Measurements from ENCODE around the gene VPS51. TPM values are rescaled to one million over a fixed set of nuclear protein-coding genes. Genes with fewer than 3 reads are reported as not detected.

VPS51 gene
- total and polyA plus RNA-seq, 4 donors: 73.0 to 191 (median 111) TPM

DNA sequence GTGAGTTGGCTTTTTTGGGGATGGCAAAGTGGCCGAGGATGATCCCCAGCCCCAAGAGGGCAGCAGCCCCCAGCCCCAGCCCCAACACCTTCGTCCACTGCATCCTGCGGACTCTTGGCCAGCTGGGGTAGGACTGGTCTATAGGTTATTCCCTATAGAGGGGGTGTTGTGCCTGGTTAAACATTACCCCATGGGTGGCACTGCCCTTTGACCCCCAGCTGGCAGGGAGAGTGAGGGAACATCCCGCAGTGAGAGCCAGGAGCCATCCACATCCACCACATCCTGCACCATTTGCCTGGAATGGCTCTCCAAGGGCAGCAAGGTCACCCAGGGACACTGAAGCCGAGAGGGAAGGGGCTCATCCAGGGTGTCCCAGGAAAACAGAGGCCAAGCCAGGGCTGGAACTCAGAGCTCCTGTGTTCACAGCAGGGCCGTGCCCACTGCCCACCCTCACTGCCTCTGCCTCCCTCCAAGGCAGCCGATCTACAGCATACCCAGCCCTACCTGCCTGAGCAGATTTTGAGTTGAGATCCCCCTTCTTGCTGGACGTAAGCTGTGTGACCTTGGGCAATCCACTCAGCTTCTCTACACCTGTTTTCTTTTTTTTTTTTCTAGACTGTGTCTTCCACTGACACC lies 37.5 kb upstream of the VPS51 start, which contains the start of gene NAALADL1:
TSS of gene NAALADL1 (minus strand) at position 135 of the 636 bp plus-strand sequence. CDS start at position 103, 32 bp downstream.
- H3K4me3 ChIP-seq (ENCODE audit: low read length in 2 of 2): no peak within 1 kb of the TSS
- H3K9me3 ChIP-seq (ENCODE audit: control insufficient read depth, low read length): no peaks in the 10 kb centered on the region
- H3K36me3 ChIP-seq (ENCODE audit: control insufficient read depth in 1 of 2, insufficient read depth in 2 of 2, low read length in 1 of 2): no peaks in the 10 kb centered on the region
- DNase-seq (no peak), ATAC-seq (ENCODE audit: low FRiP score) (no peak)
- intact Hi-C loops (cut with DNase I): no loop called here
- WGBS, 2 donors: 80 to 81% methylated on average over 8 of the region's 8 CpGs
- no peaks in the 10 kb centered on the region for H3K4me1 ChIP-seq (ENCODE audit: control insufficient read depth in 1 of 2, insufficient read depth in 2 of 2, low read length in 2 of 2)
- no peaks in the 10 kb centered on the region for H3K27me3 ChIP-seq (ENCODE audit: control insufficient read depth in 1 of 2, insufficient read depth in 2 of 2, low read length in 1 of 2)
- no peak within 1 kb of the TSS for H3K27ac ChIP-seq (ENCODE audit: low read depth in 1 of 2, low read length in 2 of 2)

DNA sequence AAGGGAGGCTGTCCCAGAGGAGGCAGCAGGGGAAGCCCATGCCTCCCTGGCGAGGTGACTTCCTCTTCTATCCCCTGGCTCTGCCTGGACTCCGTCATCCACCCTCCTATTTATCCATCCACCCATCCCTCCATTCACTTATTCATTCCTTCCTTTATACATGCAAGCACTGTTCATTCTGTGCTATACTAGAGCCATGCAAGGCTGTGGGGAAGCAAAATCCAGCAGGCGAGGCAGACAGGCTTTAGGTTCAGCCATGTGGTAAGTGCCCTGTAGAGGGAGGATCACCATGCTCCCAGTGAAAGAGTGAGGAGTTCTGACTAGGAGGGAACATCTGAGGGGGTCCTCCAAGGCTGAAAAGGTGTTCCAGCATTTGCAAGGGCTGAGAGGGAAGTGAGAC lies 36.5 kb upstream of the VPS51 start:
- WGBS, 2 donors: 37 to 59% methylated on average over 3 of the region's 3 CpGs
- ATAC-seq (ENCODE audit: low FRiP score) (no peak), DNase-seq (no peak)
- Histone ChIP-seq H3K27me3 (ENCODE audit: control insufficient read depth in 1 of 2, insufficient read depth in 2 of 2, low read length in 1 of 2) (no peaks in the 10 kb centered on the region), H3K9me3 (ENCODE audit: control insufficient read depth, low read length) (no peaks in the 10 kb centered on the region), H3K27ac (ENCODE audit: low read depth in 1 of 2, low read length in 2 of 2) (no peak overlapping the region), H3K36me3 (ENCODE audit: control insufficient read depth in 1 of 2, insufficient read depth in 2 of 2, low read length in 1 of 2) (no peaks in the 10 kb centered on the region), H3K4me1 (ENCODE audit: control insufficient read depth in 1 of 2, insufficient read depth in 2 of 2, low read length in 2 of 2) (no peaks in the 10 kb centered on the region), H3K4me3 (ENCODE audit: low read length in 2 of 2) (no peak overlapping the region)
- intact Hi-C loops (cut with DNase I): no loop called here

DNA sequence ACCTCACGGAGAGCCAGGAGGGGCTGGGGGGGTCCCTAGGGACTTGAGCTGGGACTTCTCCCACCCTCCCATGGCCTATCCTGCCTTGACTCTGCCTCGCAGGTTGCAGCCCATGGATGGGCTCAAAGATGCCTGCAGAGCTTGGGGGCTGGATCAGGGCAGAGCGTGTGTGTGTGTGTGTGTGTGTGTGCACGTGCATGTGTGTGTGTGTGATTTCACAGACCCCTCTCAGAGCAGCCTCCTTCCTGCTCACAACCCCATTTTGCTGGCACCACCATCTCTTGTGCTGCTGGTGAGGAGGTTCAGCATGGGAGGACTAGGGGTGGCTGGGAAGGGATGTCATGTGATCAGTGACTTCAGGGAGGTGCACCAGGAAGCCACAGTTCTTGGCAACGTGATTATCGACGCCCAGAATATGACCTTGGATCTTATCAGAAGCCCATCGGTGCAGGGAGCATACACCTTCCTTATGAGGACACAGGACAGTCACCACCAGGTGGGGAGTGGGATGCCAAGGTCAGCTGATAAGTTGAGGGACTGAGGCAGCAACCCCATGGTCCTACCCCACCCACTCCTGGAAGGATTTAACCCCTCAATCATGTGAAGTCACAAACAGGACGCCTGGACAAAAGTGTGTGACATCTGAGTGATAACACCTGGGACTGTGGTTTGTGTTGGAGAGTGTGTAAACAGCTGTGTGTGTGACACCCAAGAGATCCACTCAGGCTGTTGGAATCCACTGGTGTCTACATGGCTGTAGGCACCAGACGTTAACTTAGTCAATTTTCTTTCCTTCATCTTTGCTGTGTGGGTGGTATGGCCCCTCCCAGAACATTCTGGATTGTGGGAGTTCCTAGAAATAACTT lies 35.8 kb upstream of the VPS51 start:
- Histone ChIP-seq H3K9me3 (ENCODE audit: control insufficient read depth, low read length) (no peaks in the 10 kb centered on the region), H3K36me3 (ENCODE audit: control insufficient read depth in 1 of 2, insufficient read depth in 2 of 2, low read length in 1 of 2) (no peaks in the 10 kb centered on the region), H3K27ac (ENCODE audit: low read depth in 1 of 2, low read length in 2 of 2) (no peak overlapping the region), H3K27me3 (ENCODE audit: control insufficient read depth in 1 of 2, insufficient read depth in 2 of 2, low read length in 1 of 2) (no peaks in the 10 kb centered on the region), H3K4me3 (ENCODE audit: low read length in 2 of 2) (no peak overlapping the region), H3K4me1 (ENCODE audit: control insufficient read depth in 1 of 2, insufficient read depth in 2 of 2, low read length in 2 of 2) (no peaks in the 10 kb centered on the region)
- DNase-seq (no peak), ATAC-seq (ENCODE audit: low FRiP score) (no peak)
- intact Hi-C loops (cut with DNase I): no loop called here
- 56 to 61% methylated on average over 10 of the region's 10 CpGs for WGBS, 2 donors

DNA sequence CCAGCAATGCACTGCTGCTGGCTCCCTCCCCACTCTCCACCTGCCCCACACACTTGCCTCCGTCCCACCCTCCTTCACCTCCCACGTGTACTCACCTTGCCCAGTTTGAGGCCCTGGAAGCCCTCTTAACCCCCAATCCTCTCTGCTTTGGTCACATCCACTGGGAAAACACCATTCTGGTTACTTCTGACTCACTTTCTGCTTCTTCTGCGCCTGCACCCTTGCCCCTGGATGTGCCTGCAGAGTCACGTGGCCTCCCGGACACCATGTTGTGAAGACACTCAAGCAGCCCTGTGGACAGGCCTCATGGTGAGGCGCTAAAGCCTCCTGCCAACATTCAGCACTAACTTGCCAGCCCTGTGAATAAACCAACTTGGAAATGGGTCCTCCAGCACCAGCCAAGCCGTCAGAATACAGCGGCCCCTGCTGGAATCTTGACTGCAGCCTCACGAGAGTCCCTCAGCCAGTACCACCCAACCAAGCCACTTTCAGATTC lies 35.1 kb upstream of the VPS51 start:
- H3K27me3 ChIP-seq (ENCODE audit: control insufficient read depth in 1 of 2, insufficient read depth in 2 of 2, low read length in 1 of 2): no peaks in the 10 kb centered on the region
- intact Hi-C loops (cut with DNase I): no loop called here
- H3K4me3 ChIP-seq (ENCODE audit: low read length in 2 of 2): no peak overlapping the region
- H3K4me1 ChIP-seq (ENCODE audit: control insufficient read depth in 1 of 2, insufficient read depth in 2 of 2, low read length in 2 of 2): no peaks in the 10 kb centered on the region
- no peaks in the 10 kb centered on the region for H3K36me3 ChIP-seq (ENCODE audit: control insufficient read depth in 1 of 2, insufficient read depth in 2 of 2, low read length in 1 of 2)
- DNase-seq (no peak), ATAC-seq (ENCODE audit: low FRiP score) (no peak)
- WGBS, 2 donors: 60 to 62% methylated on average over 9 of the region's 9 CpGs
- H3K9me3 ChIP-seq (ENCODE audit: control insufficient read depth, low read length): no peaks in the 10 kb centered on the region
- H3K27ac ChIP-seq (ENCODE audit: low read depth in 1 of 2, low read length in 2 of 2): no peak overlapping the region

DNA sequence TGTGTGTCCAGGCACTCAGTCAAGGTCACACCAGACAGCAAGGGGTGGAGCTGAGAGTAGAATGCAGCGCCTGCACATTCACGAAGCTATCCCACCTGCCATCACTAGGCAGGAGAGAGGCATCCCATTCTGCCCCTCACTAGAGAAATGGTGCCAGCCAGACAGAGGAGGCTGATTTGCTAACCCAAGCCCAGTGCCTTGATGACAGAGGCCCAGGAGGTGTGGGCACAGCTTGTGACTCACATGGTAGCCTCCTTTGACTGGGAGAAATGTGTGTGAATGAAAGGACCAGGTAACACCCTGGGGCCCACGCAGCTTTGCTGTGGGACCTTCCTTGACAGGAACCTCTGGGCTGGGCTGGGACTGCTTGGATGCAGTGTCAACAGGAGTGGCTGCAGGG lies 32.5 kb upstream of the VPS51 start:
- ATAC-seq (ENCODE audit: low FRiP score) (no peak), DNase-seq (no peak)
- Histone ChIP-seq H3K4me3 (ENCODE audit: low read length in 2 of 2) (no peak overlapping the region), H3K9me3 (ENCODE audit: control insufficient read depth, low read length) (no peaks in the 10 kb centered on the region), H3K27me3 (ENCODE audit: control insufficient read depth in 1 of 2, insufficient read depth in 2 of 2, low read length in 1 of 2) (no peaks in the 10 kb centered on the region), H3K36me3 (ENCODE audit: control insufficient read depth in 1 of 2, insufficient read depth in 2 of 2, low read length in 1 of 2) (no peaks in the 10 kb centered on the region), H3K4me1 (ENCODE audit: control insufficient read depth in 1 of 2, insufficient read depth in 2 of 2, low read length in 2 of 2) (no peaks in the 10 kb centered on the region), H3K27ac (ENCODE audit: low read depth in 1 of 2, low read length in 2 of 2) (no peak overlapping the region)
- WGBS, 2 donors: 63 to 81% methylated on average over 3 of the region's 3 CpGs
- intact Hi-C loops (cut with DNase I): no loop called here

DNA sequence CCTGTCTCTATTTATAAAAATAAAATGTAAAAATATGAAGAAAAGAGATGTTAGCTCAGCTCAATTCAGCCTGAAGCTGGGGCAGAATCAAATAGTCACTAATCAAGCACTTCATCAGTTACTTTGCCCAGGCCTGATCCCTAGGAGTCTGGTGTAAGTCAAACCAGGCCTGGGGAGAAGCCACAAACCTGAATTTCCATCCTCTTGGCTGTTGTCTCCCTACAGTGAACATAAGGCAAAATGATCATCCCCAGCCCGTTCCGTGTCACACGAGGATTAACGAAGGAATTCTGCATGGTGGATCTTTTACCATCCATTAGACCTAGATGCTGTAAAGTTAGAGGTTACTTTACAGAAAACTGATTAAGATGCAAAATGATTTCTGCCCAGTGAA lies 31.2 kb upstream of the VPS51 start:
- Histone ChIP-seq H3K27ac (ENCODE audit: low read depth in 1 of 2, low read length in 2 of 2) (no peak overlapping the region), H3K4me1 (ENCODE audit: control insufficient read depth in 1 of 2, insufficient read depth in 2 of 2, low read length in 2 of 2) (no peaks in the 10 kb centered on the region), H3K9me3 (ENCODE audit: control insufficient read depth, low read length) (no peaks in the 10 kb centered on the region), H3K36me3 (ENCODE audit: control insufficient read depth in 1 of 2, insufficient read depth in 2 of 2, low read length in 1 of 2) (no peaks in the 10 kb centered on the region), H3K4me3 (ENCODE audit: low read length in 2 of 2) (no peak overlapping the region), H3K27me3 (ENCODE audit: control insufficient read depth in 1 of 2, insufficient read depth in 2 of 2, low read length in 1 of 2) (no peaks in the 10 kb centered on the region)
- 82 to 88% methylated on average over 4 of the region's 4 CpGs for WGBS, 2 donors
- no peak for DNase-seq
- ATAC-seq (ENCODE audit: low FRiP score): no peak
- intact Hi-C loops (cut with DNase I): no loop called here

DNA sequence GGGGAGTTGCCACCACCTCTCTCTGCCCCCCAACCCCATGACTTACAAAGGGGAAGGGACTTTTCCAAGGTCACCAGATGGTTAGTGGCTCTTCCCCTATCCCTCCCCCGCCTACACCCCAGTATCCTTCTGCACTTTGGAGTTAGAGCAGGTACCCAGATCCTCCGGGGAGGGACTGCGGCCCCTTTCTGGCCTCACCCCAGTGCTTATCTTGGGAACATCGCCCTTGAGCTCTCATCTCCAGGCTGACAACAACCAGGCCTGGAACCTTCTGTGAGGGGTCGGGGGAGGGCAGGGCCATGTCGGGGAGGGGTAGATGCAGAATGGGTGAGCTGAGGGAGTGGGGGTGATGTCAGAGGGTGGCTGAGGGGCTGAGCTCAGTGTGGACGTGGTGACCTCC lies 30.2 kb upstream of the VPS51 start:
- 75 to 85% methylated on average over 7 of the region's 7 CpGs for WGBS, 2 donors
- H3K36me3 ChIP-seq (ENCODE audit: control insufficient read depth in 1 of 2, insufficient read depth in 2 of 2, low read length in 1 of 2): no peaks in the 10 kb centered on the region
- H3K9me3 ChIP-seq (ENCODE audit: control insufficient read depth, low read length): no peaks in the 10 kb centered on the region
- intact Hi-C loops (cut with DNase I): no loop called here
- H3K4me1 ChIP-seq (ENCODE audit: control insufficient read depth in 1 of 2, insufficient read depth in 2 of 2, low read length in 2 of 2): no peaks in the 10 kb centered on the region
- no peaks in the 10 kb centered on the region for H3K27me3 ChIP-seq (ENCODE audit: control insufficient read depth in 1 of 2, insufficient read depth in 2 of 2, low read length in 1 of 2)
- DNase-seq (no peak), ATAC-seq (ENCODE audit: low FRiP score) (no peak)
- no peak overlapping the region for H3K27ac ChIP-seq (ENCODE audit: low read depth in 1 of 2, low read length in 2 of 2)
- H3K4me3 ChIP-seq (ENCODE audit: low read length in 2 of 2): no peak overlapping the region

DNA sequence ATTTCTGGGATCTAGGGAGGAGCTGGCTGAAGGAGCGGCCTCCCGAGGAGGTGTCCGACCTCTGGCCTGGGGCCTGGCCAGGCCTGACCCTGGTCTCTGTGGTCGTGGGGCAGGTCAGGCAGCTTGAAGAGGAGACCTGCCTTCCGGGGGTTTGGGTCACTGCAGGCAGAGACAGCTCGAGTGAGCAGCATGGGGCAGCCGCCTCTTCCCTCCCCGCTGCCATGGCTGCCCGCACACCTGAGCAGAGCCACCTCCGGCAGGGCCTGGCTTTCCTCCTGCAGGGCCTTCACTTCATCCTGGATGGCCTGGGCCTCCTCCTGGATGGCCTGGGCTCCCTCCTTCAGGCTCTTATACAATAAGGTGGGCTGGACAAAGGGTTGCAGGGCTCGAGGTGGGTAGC lies 29.7 kb upstream of the VPS51 start:
- Histone ChIP-seq H3K4me1 (ENCODE audit: control insufficient read depth in 1 of 2, insufficient read depth in 2 of 2, low read length in 2 of 2) (no peaks in the 10 kb centered on the region), H3K4me3 (ENCODE audit: low read length in 2 of 2) (no peak overlapping the region), H3K9me3 (ENCODE audit: control insufficient read depth, low read length) (no peaks in the 10 kb centered on the region), H3K27me3 (ENCODE audit: control insufficient read depth in 1 of 2, insufficient read depth in 2 of 2, low read length in 1 of 2) (no peaks in the 10 kb centered on the region), H3K27ac (ENCODE audit: low read depth in 1 of 2, low read length in 2 of 2) (no peak overlapping the region), H3K36me3 (ENCODE audit: control insufficient read depth in 1 of 2, insufficient read depth in 2 of 2, low read length in 1 of 2) (no peaks in the 10 kb centered on the region)
- intact Hi-C loops (cut with DNase I): no loop called here
- 76 to 79% methylated on average over 11 of the region's 11 CpGs for WGBS, 2 donors
- ATAC-seq (ENCODE audit: low FRiP score) (no peak), DNase-seq (no peak)

Measured in aorta (tissue), 5 donors.